Epithelial cell of proximal tubule (primary cell): ENCODE results near the gene PSME3IP1. TPM values are rescaled to one million over a fixed set of nuclear protein-coding genes. Genes with fewer than 3 reads are reported as not detected.
A peak's percentile ranks its signal among the peaks of the same experiment; 100 is the strongest.
"Not testable (repeated sequence)": the region's sequence is repeated elsewhere in the genome, so short reads cannot be mapped to it uniquely, and the experiment has no call there.

Source experiments
- DNase-seq: peaks from one replicate; pipeline ENCODE4 v3.0.0-alpha.2; 2011; ENCODE audit warnings: low read depth
- H3K4me3 ChIP-seq: 2 replicates; pipeline ENCODE4 v1.5.1; 2011; ENCODE audit warnings: low read depth, mild to moderate bottlenecking, low read length
- CTCF ChIP-seq: conservative IDR thresholded peaks from 2 replicates; pipeline ENCODE4 v1.5.1; 2012; ENCODE audit warnings: low read depth, mild to moderate bottlenecking, low read length
- total RNA-seq: library from RNA; depleted of rRNA; stranded (reverse); fragments of >200 nt; gene quantifications from 2 replicates; pipeline ENCODE4 v1.2.3, GENCODE V29; 2015

PSME3IP1 gene
- total RNA-seq, 1 donor from 2014 or later: 105 TPM

GRCh38 chr16:57196286-57196685 lies 10.4 kb upstream of the PSME3IP1 start:
- no peak for DNase-seq
- no peak for TF ChIP-seq CTCF
- H3K4me3 ChIP-seq: no peak overlapping the region

GRCh38 chr16:57194512-57194911 lies 8.7 kb upstream of the PSME3IP1 start:
- no peak for TF ChIP-seq CTCF
- no peak overlapping the region for H3K4me3 ChIP-seq

GRCh38 chr16:57192720-57193486 lies 7.1 kb upstream of the PSME3IP1 start:
- no peak overlapping the region for H3K4me3 ChIP-seq
- TF ChIP-seq CTCF: no peak
- DNase-seq: no peak

More at GRCh38 chr16:57194512-57194911, 8.7 kb upstream of the PSME3IP1 start:
- DNase-seq: peak; percentile 67

- H3K4me3 ChIP-seq: no peak overlapping the region
- no peak for TF ChIP-seq CTCF
- no peak for DNase-seq
These were observed 6.3 kb upstream of the PSME3IP1 start for GRCh38 chr16:57192146-57192545.

GRCh38 chr16:57191056-57191571 lies 5.3 kb upstream of the PSME3IP1 start:
- no peak for TF ChIP-seq CTCF
- no peak overlapping the region for H3K4me3 ChIP-seq
- no peak for DNase-seq

GRCh38 chr16:57190136-57190535 lies 4.3 kb upstream of the PSME3IP1 start:
- H3K4me3 ChIP-seq: no peak overlapping the region
- TF ChIP-seq CTCF: no peak
- no peak for DNase-seq

- DNase-seq, H3K4me3 ChIP-seq: not testable (repeated sequence)
These were observed 3.7 kb upstream of the PSME3IP1 start for GRCh38 chr16:57189527-57189926.
